ENCODE data around the gene CDKN3.

DNA sequence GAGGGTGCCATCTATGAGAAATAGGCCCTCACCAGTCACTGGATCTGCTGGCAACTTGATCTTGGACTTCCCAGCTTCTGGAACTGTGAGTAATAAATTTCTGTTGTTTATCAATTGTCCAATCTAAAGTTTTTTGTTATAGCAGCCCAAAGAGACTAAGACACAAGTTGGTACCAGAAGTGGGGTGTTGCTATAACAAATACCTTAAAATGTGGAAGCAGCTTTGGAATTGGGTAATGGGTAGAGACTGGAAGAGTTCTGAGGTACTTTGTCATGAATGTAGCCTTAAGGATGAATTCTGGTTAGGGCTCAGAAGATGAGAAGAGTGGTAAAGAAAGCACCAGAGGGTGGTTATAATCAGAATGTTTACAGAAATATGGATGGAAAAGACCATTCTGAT lies 70.5 kb downstream of the CDKN3 start:
- no peak for TF ChIP-seq EZH2 (IDR thresholded peaks at IDR 0.05; ENCODE audit: insufficient read depth, low read length)
- TF ChIP-seq, protein P1, sequence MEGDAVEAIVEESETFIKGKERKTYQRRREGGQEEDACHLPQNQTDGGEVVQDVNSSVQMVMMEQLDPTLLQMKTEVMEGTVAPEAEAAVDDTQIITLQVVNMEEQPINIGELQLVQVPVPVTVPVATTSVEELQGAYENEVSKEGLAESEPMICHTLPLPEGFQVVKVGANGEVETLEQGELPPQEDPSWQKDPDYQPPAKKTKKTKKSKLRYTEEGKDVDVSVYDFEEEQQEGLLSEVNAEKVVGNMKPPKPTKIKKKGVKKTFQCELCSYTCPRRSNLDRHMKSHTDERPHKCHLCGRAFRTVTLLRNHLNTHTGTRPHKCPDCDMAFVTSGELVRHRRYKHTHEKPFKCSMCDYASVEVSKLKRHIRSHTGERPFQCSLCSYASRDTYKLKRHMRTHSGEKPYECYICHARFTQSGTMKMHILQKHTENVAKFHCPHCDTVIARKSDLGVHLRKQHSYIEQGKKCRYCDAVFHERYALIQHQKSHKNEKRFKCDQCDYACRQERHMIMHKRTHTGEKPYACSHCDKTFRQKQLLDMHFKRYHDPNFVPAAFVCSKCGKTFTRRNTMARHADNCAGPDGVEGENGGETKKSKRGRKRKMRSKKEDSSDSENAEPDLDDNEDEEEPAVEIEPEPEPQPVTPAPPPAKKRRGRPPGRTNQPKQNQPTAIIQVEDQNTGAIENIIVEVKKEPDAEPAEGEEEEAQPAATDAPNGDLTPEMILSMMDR (IDR thresholded peaks at IDR 0.05; ENCODE audit: insufficient read depth, low read depth, low read length), result no peak
